B cell (primary cell): ENCODE measurements around the gene CA5A. TPM values are rescaled to one million over a fixed set of nuclear protein-coding genes. Genes with fewer than 3 reads are reported as not detected.

Source experiments
- ATAC-seq: fragments of 200-7000 bp; cut with Tn5 transposase; one replicate; pipeline ENCODE4 v1.10.0; 2021; ENCODE audit warnings: low read depth, mild to moderate bottlenecking, moderate number of reproducible peaks, moderate library complexity
- CTCF ChIA-PET: fragments of 350-600 bp; sonication (Branson Sonifier 250); formaldehyde crosslinking; loops from one replicate; lab custom pipeline; 2021; ENCODE audit warnings: antibody characterized with exemption, inconsistent platforms; lab: Charles Lee
- POLR2A ChIA-PET: fragments of 350-600 bp; sonication (Branson Sonifier 250); formaldehyde crosslinking; loops from one replicate; lab custom pipeline; 2021; ENCODE audit warnings: antibody characterized with exemption; lab: Charles Lee
- DNase-seq: peaks from one replicate; pipeline ENCODE4 v3.0.0; 2013
- H2AFZ ChIP-seq: 2 replicates; pipeline ENCODE4 v1.6.1; 2012; ENCODE audit warnings: mild to moderate bottlenecking, low read depth, low read length; ENCODE audit not compliant: insufficient read depth, poor library complexity, severe bottlenecking
- H3K27ac ChIP-seq, 2 donors: 1 replicate in 1 of 2; 2 replicates in 1 of 2; pipeline ENCODE4 v1.5.1; 2012 to 2013; ENCODE audit warnings: low read length in 2 of 2, mild to moderate bottlenecking in 2 of 2, moderate library complexity in 1 of 2
- H3K27me3 ChIP-seq, 4 experiments: fragments of 200-600 bp in 1 of 4; sonication (generic) in 1 of 4; replicated peaks in 1 of 4; 1 replicate in 2 of 4; 2 replicates in 2 of 4; pipeline versions ENCODE4 v1.6.1 to v1.7.0; 2013 to 2016; ENCODE audit warnings: low read length in 3 of 4, mild to moderate bottlenecking in 2 of 4, mixed read lengths in 1 of 4, moderate library complexity in 1 of 4; ENCODE audit not compliant: insufficient read depth in 4 of 4, control insufficient read depth in 3 of 4; ENCODE audit errors: control extremely low read depth in 1 of 4
- H3K36me3 ChIP-seq, 2 experiments: replicated peaks in 1 of 2; 1 replicate in 1 of 2; 2 replicates in 1 of 2; pipeline versions ENCODE4 v1.6.1 to v1.7.1; 2013; ENCODE audit warnings: low read length in 1 of 2; ENCODE audit not compliant: insufficient read depth in 2 of 2, control insufficient read depth in 1 of 2; ENCODE audit errors: control extremely low read depth in 1 of 2, extremely low read depth in 1 of 2
- H3K4me1 ChIP-seq, 2 donors: fragments of 200-600 bp in 1 of 2; sonication (generic) in 1 of 2; 1 replicate in 1 of 2; 2 replicates in 1 of 2; pipeline versions ENCODE4 v1.5.1 to v1.6.1; 2013 to 2017; ENCODE audit warnings: low read length in 2 of 2; ENCODE audit not compliant: control insufficient read depth in 2 of 2, insufficient read depth in 2 of 2
- H3K4me2 ChIP-seq: replicated peaks from 2 replicates; pipeline ENCODE3; 2012; ENCODE audit warnings: mild to moderate bottlenecking, low read depth, low read length; ENCODE audit not compliant: poor library complexity, severe bottlenecking
- H3K4me3 ChIP-seq, 5 experiments: fragments of 200-600 bp in 1 of 5; sonication (generic) in 1 of 5; 1 replicate in 3 of 5; 2 replicates in 2 of 5; pipeline versions ENCODE4 v1.5.1 to v1.7.0; 2011 to 2016; ENCODE audit warnings: low read length in 4 of 5, mild to moderate bottlenecking in 4 of 5, low read depth in 2 of 5, control low read depth in 1 of 5, moderate library complexity in 1 of 5; ENCODE audit not compliant: insufficient read depth in 1 of 5; ENCODE audit errors: control extremely low read depth in 1 of 5, extremely low read depth in 1 of 5
- H3K79me2 ChIP-seq: fragments of 200-600 bp; sonication (generic); one replicate; pipeline ENCODE4 v1.6.0; 2016; ENCODE audit warnings: low read length; ENCODE audit not compliant: control insufficient read depth, insufficient read depth
- H3K9ac ChIP-seq: fragments of 200-600 bp; sonication (generic); 2 replicates; pipeline ENCODE4 v1.6.1; 2017; ENCODE audit warnings: mild to moderate bottlenecking, low read length, moderate library complexity
- H3K9me3 ChIP-seq, 3 donors: one replicate each; pipeline versions ENCODE4 v1.6.1 to v1.7.1; 2013; ENCODE audit warnings: low read length in 2 of 3; ENCODE audit not compliant: control insufficient read depth in 2 of 3, insufficient read depth in 1 of 3; ENCODE audit errors: control extremely low read depth in 1 of 3
- H4K20me1 ChIP-seq: 2 replicates; pipeline ENCODE4 v1.6.0; 2012; ENCODE audit warnings: mild to moderate bottlenecking, low read length; ENCODE audit not compliant: insufficient read depth, control insufficient read depth, poor library complexity, severe bottlenecking
- H3K27ac Mint-ChIP-seq: one replicate; pipeline ENCODE4 v1.8.0; 2021; ENCODE audit warnings: mixed read lengths
- H3K27me3 Mint-ChIP-seq: one replicate; pipeline ENCODE4 v1.8.0; 2021; ENCODE audit warnings: mixed read lengths
- H3K4me1 Mint-ChIP-seq: one replicate; pipeline ENCODE4 v1.8.0; 2021; ENCODE audit warnings: mixed read lengths
- H3K4me3 Mint-ChIP-seq: one replicate; pipeline ENCODE4 v1.8.0; 2021; ENCODE audit warnings: mixed read lengths
- H3K9me3 Mint-ChIP-seq: one replicate; pipeline ENCODE4 v1.8.0; 2022; ENCODE audit warnings: mixed read lengths; ENCODE audit not compliant: insufficient read depth
- EZH2 ChIP-seq: IDR thresholded peaks from 2 replicates; pipeline ENCODE4 v1.6.1; 2012; ENCODE audit warnings: borderline replicate concordance, low read depth, mild to moderate bottlenecking, moderate library complexity, low read length; ENCODE audit not compliant: insufficient read depth, poor library complexity, severe bottlenecking
- WGBS: methylation state at CpG from one replicate; pipeline ENCODE4 v1.1.5; 2013; ENCODE audit warnings: missing lambda C conversion rate; ENCODE audit not compliant: insufficient coverage; 5-methylcytosine and 5-hydroxymethylcytosine counted together
- intact Hi-C: fragments of 100-400 bp; cut with micrococcal nuclease; formaldehyde crosslinking; loops from one replicate; pipeline ENCODE4 v1.10.0; 2022
- polyA plus RNA-seq: library from polyadenylated mRNA; depleted of rRNA; stranded (reverse); fragments of >200 nt; gene quantifications from 2 replicates; pipeline ENCODE4 v1.2.3, GENCODE V29; 2012
- total RNA-seq, 2 donors: library from RNA; stranded (reverse); fragments of 120-200 nt in 1 of 2; gene quantifications; 1 replicate in 1 of 2; 2 replicates in 1 of 2; pipeline versions ENCODE4 v1.2.3 to v1.2.4, GENCODE V29; 2013 to 2022
- TF ChIP-seq, protein P1 (sequence below): fragments of 200-600 bp; IDR thresholded peaks from one replicate; pipeline ENCODE4 v1.8.0; 2022; ENCODE audit warnings: antibody characterized with exemption, mild to moderate bottlenecking

Gene CA5A
- total and polyA plus RNA-seq, 2 donors (not counting 1 experiment from before 2014, with no cell fraction given): 0.27 TPM; not detected in 1

DNA sequence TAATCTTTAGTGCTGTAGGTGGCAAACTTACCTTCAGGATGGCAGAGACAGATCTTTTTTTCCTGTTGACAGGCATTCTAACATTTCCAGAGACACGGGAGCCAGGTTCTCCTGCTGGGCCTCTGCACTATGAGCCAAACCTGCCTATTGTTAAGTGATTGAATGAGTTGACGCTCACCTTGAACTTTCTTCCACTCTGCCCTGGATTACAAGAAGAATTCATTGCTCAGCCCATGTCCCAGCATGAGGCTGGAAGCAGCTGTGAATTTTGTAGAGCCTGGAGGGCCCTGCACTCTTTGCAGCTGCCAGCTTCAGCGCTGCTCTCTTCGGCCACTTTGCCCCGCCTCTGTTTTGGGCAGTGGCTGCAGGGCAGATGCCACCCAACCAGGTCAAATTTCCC is 57.6 kb downstream of the CA5A start:
- Mint-ChIP-seq H3K27me3 (peaks cover 23% of the 10 kb centered on the region), H3K4me3 (no peak overlapping the region), H3K27ac (no peak overlapping the region), H3K4me1 (peaks cover 7% of the 10 kb centered on the region), H3K9me3 (peaks cover 2% of the 10 kb centered on the region)
- Histone ChIP-seq H2AFZ (no peak overlapping the region), H3K79me2 (no peaks in the 10 kb centered on the region), H3K36me3 (no peaks in the 10 kb centered on the region), H3K4me2 (no peak overlapping the region), H3K9ac (no peak overlapping the region), H3K27ac (no peak overlapping the region), H3K4me3 (no peak overlapping the region), H3K9me3 (no peaks in the 10 kb centered on the region), H4K20me1 (no peaks in the 10 kb centered on the region), H3K27me3 (peaks cover 0 to 7% (median 1%) of the 10 kb centered on the region in 4 experiments), H3K4me1 (no peaks in the 10 kb centered on the region)
- DNase-seq (no peak), ATAC-seq (no peak)
- CTCF ChIA-PET: no interaction called here
- POLR2A ChIA-PET: no interaction called here
- 100% methylated on average over 4 of the region's 5 CpGs for WGBS
- intact Hi-C loops: loop anchor here (10.0 kb wide), 1 partner anchor 556 kb away; no protein-coding TSS in a partner anchor
- TF ChIP-seq, protein P1, sequence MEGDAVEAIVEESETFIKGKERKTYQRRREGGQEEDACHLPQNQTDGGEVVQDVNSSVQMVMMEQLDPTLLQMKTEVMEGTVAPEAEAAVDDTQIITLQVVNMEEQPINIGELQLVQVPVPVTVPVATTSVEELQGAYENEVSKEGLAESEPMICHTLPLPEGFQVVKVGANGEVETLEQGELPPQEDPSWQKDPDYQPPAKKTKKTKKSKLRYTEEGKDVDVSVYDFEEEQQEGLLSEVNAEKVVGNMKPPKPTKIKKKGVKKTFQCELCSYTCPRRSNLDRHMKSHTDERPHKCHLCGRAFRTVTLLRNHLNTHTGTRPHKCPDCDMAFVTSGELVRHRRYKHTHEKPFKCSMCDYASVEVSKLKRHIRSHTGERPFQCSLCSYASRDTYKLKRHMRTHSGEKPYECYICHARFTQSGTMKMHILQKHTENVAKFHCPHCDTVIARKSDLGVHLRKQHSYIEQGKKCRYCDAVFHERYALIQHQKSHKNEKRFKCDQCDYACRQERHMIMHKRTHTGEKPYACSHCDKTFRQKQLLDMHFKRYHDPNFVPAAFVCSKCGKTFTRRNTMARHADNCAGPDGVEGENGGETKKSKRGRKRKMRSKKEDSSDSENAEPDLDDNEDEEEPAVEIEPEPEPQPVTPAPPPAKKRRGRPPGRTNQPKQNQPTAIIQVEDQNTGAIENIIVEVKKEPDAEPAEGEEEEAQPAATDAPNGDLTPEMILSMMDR: no peak
- no peak for TF ChIP-seq EZH2

DNA sequence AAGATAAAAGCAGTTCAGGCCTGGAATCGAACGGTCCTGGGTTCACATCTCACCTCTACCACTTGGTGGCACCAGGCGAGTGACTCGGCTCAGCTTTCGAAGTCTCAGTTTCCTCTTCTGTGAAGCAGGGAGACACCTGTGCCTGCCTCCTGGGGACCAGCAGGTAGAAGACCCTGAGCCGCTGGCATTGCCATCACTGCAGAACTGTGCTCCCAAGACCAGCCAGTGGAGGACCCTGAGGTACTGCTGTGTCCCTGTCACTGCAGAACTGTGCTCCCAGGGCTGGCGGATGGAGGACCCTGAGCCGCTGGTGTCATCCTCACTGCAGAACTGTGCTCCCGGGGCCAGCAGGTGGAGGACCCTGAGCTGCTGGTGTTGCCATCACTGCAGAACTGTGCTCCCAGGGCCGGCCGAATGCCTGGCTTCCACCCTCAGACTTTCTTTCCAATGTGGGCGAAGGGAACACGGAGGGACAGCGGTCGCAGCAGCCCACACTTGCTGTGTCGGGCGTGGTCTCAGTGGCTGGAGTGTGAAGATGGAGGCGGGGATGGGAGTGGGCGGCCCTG is 58.3 kb downstream of the CA5A start:
- Histone ChIP-seq H3K4me2 (no peak overlapping the region), H3K9me3 (no peaks in the 10 kb centered on the region), H4K20me1 (no peaks in the 10 kb centered on the region), H3K27me3 (peaks cover 0 to 7% (median 1%) of the 10 kb centered on the region in 4 experiments), H3K4me3 (no peak overlapping the region), H2AFZ (no peak overlapping the region), H3K27ac (no peak overlapping the region), H3K9ac (no peak overlapping the region), H3K79me2 (no peaks in the 10 kb centered on the region), H3K36me3 (no peaks in the 10 kb centered on the region), H3K4me1 (no peaks in the 10 kb centered on the region)
- ChIA-PET CTCF (no interaction called here), POLR2A (no interaction called here)
- DNase-seq (no peak), ATAC-seq (no peak)
- no peak overlapping the region for H3K27ac Mint-ChIP-seq
- H3K4me1 Mint-ChIP-seq: peaks cover 7% of the 10 kb centered on the region
- H3K4me3 Mint-ChIP-seq: no peak overlapping the region
- intact Hi-C loops: loop anchor here (10.0 kb wide), 1 partner anchor 557 kb away; no protein-coding TSS in a partner anchor
- WGBS: 78% methylated on average over 16 of the region's 19 CpGs
- H3K9me3 Mint-ChIP-seq: peaks cover 2% of the 10 kb centered on the region
- no peak for TF ChIP-seq EZH2
- TF ChIP-seq, protein P1: no peak
- H3K27me3 Mint-ChIP-seq: peaks cover 23% of the 10 kb centered on the region
